Activated CD4-positive, alpha-beta T cell treated with anti-CD3 and anti-CD28 coated beads for 24 hours (primary cell): ENCODE measurements around the gene DSCAM.

Experiments used
- DNase-seq, 2 donors: peaks; one replicate each; pipeline ENCODE4 v3.0.0-alpha.2; 2020; ENCODE audit warnings: low read depth in 2 of 2

DSCAM gene

DNA sequence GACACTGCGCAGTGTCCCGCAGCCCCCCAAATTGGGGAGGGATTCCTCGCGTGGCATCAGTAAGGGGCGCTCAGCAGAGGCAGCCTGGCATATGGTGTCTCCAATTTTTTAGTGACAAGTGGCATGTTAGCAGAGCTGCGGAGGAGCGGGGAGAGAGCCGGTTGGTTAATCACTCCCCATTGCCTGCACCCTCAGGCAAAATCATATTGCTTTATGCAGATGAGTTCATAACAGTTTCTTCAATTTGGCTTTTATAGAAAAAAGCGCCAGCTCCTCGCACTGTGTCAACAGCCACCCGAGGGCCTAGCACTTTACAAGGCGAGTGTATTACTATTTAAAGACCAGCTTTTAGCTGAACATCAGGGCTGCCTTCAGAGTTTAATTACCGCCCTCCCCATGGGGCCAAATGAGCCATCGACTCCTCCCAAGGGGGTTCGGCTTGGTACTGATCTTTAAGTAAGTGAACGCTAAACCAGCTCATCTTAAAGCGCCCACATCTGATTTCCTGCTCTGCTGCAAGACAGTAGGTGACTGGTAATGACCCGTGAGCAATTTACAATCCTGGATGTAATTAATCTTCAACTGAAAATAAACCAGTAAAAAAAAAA lies 298.9 kb downstream of the DSCAM start:
- DNase-seq: no peak

DNA sequence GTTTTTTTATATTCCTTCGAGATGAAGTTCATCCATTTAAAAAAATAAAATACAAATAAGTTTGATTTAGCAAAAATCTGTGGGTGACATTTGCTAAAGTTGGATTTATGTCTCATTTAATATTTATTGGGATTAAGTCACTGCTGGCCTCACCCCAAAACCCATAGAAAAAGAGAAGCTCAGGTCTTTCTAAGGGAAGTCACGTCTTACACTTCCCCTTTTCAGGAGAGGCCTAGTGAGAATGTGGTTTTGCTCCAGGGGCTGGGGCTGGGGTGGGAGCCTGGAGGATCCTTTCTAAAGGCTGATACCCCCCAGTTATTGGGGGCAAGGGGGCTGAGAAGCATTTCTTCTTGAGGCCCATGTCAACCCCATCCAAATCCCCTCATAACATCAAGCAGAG lies 300.3 kb downstream of the DSCAM start:
- no peak for DNase-seq

DNA sequence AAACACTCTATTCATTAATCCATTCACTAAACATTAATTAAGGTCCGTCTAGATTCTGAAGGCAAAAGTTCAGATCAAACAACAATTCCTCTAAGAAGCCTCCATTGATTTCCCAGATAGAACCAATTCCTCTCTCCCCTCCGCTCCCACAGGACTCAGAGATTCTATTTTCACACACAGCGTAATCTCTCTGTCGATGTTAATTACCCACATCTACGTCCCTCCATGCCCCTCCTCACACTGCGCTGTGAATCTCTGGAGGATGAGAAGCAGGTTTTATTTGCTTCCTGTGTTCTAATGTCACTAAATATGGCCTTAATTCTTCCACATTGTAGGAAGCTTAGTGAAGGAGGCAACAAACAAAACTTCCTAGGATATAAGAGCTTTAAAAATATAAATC lies 306.7 kb downstream of the DSCAM start:
- DNase-seq: no peak

DNA sequence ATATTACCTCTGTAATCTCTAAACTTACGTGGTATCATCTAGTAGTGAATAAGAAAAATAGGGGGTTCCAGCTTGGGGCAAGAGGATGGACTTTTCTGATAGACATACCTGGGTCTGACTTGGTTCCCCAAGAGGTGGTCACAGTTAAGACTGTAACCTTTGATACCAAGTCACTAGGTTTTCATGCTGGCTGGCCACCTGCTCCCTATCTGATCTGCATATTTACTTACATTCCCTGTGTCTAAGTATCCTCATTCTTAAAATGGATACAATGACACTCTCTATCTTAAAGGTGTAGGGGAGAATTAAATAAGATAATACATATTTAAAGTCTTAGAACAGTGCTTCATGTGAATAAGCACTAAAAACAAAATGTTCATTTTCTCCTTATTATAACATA lies 312.1 kb downstream of the DSCAM start:
- DNase-seq: no peak

DNA sequence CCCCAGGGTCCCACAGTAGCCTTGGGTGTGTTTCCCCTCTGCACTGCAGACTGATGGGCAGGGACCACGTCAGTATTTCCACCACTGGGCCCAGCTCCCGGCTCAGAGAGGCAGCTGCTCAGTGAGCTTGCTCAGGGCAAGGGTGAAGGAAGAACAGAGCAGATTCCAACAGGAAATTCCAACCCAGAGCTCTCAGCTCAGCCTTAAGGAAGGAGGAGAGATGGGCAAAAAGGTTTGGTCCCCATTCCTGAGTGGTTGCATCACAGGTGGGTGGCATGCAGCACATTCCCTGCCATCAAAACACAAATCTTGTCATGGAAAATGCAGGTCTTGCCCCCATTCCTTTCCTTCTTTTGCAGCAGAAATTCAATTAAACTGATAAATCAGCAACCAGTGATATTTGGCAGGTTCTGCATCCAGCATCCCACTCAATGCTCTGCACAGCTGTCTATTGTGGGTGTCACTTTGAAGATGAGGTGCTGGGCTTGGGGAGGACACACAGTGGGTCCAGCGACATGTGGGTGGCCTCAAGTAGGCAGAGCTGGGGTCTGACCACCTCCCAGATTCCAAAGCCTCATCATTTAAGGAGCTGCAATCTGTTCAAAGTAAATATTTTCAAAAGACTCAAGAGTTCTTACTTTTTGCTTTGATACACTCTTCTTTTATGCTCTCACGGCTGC lies 315.4 kb downstream of the DSCAM start:
- DNase-seq: no peak

DNA sequence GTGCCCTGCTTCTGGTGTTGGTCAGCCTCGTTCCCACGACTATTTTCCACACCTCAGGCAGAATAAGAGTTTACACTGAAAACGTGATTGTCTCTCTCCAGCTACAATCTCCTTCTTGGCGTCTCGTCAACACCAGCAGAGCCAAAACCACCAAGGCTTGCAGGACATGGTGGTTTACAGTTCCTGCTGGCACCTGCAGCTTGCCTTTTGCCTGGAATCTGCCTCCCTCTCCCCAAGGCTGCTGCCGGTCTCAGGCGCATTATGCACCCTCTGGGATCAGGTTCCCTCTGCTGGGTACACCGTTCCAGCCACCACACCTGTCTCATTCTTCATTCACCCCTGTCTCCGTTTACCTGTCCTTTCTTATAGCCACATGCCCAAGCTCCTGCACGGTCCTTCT lies 315.9 kb downstream of the DSCAM start:
- DNase-seq: no peak

DNA sequence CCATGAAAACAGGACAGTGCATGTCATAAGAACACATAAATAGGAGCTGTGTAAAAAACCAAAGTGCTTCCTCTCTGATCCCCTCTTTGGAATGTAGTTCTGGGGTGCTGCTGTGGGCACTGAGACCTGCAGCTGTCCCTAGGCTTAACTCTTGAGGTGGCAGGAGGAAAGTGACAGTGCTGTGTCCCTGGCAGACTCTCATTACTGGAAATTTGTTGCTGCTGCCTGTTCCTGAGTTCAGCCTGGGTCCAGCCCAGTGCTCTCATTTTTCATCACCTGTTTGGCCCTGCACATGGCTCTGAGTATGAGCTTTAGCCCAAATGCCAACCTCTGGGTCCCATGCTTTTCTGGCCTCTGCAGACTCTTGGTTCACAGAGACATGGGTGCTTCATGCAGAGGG lies 329.3 kb downstream of the DSCAM start:
- no peak for DNase-seq

DNA sequence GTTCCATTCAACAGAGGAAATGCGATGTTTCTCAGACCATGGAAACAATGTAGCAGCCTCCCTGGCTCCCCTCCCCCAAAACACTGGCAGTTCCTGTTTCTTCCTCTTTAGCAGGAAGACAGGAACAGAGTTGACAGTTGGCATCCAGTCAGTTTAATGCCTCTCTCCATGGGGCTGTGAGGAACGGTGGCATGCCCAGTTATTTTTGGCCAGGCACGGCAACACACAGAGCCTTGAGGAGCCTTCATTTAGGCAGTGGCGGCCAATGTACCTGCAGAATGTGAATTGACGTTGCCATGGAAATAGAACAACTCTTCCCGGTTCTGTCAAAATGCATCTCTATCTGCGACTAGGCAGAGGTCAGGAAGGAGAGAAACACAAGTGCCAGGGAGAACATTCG lies 330.6 kb downstream of the DSCAM start:
- DNase-seq: no peak

DNA sequence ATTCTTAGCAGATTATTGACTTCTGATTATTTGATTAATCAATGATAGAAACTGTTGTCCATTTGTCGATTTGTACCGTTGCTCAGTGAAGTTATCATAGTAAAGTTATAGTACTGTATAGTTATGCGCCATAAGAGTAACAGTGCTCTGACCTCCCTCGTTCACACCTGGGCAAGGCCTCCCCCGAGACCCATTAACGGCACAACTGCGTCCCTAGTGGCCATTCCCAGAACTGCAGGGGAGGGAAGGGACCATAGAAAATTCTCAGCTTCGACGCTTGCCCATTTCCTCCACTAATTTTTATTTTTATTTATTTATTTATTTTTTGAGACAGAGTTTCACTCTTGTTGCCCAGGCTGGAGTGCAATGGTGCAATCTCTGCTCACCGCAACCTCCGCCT lies 334.4 kb downstream of the DSCAM start:
- DNase-seq: peak in 1 of 2 donors; percentile 1

DNA sequence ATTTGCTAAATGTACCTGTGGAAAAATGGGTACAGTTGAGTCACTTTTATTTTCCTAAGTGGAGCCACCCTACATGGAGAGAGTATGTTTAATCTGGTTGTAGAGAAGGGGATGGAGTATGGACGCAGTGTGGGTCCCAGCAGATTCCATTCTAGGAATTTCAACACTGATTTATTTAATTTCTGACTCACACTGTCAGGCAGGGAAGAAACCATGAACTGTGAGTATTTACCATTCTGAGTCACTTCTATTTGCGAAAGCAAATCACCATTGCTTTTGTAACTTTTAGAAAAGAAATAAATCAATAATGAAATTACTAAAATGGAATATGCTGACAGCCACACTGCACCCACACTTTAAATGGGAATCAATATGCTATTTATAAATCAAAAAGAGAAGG lies 339.0 kb downstream of the DSCAM start:
- DNase-seq: no peak

DNA sequence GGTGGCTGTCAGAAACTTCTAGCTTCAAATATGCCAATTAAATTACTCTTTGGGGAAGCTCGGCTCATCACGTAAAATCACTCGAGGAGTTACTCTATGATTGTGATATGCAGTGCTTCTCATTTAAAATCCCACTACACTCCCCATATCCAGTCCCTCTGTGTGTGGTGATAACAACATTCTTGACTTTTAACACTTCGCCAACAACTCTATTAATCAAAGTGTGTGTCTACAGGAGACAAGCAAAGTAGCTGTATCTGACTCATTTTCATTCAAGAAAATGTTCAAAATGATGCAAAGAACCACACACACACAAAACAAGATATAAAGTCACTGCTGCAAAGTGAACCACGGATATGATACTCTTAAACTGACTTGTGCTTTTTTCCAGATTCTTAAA lies 341.3 kb downstream of the DSCAM start:
- DNase-seq: no peak

DNA sequence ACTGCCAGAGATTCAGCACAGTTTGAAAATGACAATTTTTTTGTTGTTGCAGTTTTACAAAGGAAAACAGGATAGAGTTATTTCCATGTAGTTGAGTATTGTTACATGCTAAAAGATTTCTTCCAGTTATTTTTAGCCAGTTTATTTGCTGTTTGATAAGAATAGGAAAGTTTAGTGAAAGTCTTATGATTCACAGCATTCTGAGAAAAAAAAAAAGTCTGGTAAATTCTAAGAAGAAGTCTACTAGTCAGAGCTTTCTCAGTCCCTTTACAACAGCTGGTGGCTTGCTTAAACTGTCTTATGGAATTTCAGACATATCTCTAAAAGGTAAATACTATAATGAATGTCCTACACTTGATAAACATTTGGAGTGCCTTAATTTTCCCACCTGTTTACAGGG lies 341.7 kb downstream of the DSCAM start:
- DNase-seq: no peak

DNA sequence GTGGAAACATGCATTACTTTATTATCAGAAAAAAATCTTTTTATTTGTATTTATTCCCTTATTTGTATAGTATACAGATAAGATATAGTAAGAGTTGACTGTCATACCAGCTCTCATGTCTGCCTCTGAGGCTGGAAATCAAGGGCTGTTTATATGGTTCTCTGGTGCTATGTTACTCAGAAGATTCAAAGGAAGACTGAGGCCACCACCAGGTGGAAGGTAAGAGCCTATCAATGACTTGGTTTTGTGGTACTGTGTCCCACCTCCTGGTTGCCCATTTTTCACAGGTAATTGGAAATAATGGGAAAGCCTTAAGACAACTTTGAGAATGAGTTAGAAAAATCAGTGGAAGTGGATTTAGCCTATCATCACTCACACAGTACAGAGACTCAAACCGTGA lies 342.1 kb downstream of the DSCAM start:
- DNase-seq: no peak

DNA sequence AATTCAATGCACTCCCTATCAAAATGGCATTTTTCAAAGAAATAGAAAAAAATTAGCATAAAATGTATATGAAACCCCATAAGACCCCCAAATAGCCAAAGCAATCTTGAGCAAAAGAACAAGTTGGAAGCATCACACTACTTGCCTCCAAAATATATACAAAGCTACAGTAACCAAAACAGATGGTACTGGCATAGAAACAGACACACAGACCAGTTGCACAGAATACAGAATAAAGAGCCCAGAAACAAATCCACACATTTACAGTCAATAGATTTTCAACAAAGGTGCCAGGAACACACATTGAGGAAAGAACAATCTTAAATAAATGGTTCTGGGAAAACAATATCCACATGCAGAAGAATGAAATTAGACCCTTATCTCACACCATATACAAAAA lies 350.8 kb downstream of the DSCAM start:
- no peak for DNase-seq

DNA sequence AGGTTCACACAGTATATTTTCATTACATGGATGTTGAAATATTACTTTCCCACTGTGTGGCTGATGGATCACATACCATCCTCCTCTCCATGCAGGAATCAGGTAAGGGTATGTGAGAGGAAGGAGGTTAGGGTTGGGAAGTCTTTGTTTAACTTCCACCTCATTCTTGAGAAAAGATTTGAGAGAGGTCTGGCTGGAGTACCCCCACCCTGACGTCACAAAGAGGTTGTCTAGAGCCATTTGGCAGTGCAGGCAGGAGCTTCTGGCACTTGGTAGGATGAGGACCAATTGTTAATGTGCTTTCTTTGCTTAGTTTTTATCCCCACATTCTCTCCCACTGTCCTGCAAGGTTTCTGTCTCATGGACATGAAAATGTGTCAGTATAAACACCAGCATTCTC lies 356.6 kb downstream of the DSCAM start:
- no peak for DNase-seq

DNA sequence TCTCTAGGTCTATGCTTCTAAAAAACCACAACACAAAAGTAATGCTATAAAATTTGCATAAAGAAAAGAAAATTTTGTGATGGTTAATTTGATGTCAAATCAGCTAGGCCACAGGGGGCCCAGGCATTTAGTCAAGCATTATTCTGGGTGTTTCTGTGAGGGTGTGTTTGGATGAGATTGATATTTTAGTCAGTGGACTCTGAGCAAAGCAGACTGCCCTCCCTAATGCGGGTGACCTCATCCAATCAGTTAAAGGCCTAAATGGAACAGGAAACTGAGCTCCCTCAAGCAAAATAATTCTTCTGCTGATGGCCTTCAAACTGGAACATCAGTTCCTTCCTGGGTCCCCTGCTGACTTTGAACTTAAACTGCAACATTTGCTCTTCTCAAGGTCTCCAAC lies 358.0 kb downstream of the DSCAM start:
- DNase-seq: no peak

DNA sequence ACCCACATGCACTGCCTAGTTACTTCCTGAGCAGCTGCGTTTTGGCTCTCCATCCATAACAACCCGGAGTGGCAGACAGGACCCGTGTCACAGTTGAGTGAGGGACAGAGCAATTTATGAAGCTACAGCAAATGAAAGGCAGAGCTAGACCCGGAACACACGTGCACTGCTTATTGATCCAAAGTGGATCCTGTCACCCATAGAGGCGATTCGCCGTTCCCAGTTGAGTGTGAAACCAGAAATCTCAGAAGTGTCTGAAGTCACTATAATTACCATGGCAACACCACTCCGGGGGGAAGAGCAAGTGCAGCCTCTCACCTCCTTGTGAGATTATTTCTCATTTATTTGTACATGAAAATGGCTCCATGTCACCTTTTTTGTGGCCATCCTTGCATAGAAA lies 365.2 kb downstream of the DSCAM start:
- DNase-seq: no peak

DNA sequence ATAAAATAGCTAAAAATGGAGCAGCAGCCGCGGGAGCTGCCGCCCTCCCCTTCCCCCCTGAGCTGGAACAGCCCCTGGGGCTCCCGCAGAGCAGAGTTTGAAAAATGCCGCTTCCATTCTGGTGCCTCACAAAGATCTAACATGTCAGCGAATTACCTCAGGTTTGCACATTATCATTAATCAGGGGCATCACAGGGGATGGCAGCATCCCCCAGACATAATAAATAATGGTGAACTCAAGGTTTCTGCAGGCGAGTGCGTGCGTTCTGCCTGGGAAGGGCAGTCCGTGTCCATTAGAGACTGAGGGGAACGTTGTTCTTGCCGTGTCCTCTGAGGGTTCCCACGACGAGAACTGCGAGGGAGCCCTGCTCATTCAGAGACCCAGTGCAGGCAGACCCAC lies 372.4 kb downstream of the DSCAM start:
- no peak for DNase-seq

DNA sequence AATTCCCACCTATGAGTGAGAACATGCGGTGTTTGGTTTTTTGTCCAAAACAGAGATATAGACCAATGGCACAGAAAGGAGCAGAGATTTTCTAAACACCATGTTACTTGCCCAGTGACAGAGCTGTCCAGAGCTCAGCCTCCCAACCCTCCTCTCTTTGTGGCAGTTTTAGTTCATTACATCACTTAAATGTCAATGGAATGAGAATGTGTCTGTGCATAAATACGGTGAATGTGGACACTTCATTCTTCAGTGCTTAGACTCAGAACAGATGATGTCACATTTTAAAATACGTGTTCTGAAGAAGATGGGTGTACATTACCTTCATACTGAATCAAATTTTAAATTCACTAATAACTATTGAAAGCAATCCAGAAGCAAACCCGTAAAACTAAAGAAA lies 374.9 kb downstream of the DSCAM start:
- no peak for DNase-seq

DNA sequence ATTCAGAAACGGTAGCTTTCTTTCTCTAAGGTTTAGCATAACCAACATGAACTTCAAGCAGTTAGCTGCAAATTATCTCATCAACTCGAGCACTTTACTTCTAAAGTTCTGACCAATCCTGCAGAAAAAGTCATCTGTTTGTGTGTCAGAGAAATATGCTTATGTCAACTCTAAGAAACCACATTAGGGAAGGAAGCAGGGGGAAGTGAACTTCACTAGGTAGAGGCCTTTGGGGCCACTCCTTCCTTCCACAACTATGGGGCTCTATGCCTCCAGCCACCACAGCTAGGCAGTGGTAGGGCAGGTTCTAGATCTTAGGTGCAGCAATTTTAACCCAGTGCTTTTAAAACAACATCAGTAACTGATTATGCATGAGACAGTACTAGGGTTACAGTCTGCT lies 375.9 kb downstream of the DSCAM start:
- no peak for DNase-seq

DNA sequence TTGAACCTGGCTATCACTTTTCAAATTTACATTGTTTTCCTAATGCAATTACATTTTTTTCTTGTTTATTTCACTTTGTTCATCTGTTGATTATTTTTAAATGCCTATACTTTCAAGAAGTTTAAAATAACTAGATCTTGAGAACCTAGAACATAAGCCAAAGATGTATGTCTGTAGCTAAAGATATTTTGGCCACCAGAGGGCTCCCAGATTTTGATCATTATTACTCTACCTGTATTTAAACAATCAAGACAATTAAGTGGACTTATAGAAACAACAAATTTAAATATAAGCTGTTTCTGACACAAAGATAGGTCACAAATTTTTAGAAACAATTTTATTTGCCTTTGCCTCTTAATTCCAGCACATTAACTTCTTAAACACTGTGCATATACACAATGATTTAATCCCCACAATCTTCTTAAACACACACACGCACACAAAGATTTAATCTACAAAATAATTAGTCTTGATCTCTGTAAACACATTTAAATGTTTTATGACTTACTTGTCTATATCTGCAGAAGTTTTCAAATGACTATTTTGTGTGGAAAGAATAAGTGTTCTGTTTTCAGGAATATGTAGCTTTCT lies 380.0 kb downstream of the DSCAM start:
- no peak for DNase-seq

DNA sequence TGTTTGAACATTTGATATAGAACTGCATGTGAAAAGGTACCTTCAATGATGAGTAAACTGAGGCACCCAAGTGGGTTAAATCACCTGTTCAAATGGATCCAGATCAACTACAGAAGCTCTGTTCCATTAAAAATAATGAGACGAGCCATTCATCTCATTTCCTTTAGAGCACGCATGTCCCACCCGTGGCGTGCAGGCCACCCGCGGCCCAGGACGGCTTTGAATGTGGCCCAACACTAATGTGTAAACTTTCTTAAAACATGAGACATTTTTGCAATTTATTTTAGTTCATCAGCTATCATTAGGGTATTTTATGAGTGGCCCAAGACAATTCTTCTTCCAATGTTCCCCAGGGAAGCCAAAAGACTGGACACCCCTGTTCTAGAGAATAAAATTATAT lies 381.6 kb downstream of the DSCAM start:
- DNase-seq: no peak

DNA sequence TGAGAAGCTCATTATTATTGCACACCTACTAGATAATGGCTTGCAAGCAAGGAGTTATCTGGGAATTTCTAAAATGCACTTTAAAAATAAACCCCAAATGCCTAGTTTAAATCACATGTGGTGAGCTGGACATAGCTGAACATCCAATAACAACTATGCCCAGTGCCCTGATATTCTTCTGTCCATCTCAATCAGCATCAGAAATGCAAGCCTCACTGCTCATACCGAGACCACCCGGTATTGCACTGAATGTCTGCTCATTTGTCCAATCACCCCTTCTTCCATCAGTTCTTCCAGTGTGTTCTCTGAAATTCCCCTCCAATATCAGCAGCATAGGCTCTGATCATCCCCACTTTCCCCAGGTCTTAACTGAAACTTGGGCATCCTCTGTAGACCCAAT lies 383.8 kb downstream of the DSCAM start:
- no peak for DNase-seq

DNA sequence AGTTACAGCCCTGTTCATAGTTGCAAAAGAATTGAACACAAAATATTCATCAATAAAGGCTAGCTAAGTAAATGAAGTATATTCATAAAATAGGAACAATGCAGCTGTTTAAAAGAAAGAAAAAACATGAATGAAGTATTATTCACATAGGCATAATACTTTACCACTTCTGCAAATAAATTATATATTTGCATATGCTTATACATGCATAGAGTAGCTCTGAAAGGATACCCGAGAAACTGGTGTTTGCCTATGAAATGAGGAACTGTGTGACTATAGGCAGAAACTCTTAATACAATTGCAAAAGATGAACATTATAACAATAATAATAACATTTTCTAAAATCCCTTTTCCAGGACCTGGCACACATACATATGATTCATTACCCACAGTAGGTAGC lies 385.9 kb downstream of the DSCAM start:
- DNase-seq: no peak
